A549 (cell line): ENCODE measurements around the gene SUGCT. TPM values are rescaled to one million over a fixed set of nuclear protein-coding genes. Genes with fewer than 3 reads are reported as not detected.
A peak's percentile ranks its signal among the peaks of the same experiment; 100 is the strongest.

Experiments used
- ATAC-seq, 2 experiments: fragments of 200-7000 bp in 1 of 2; fragments of >200 bp in 1 of 2; cut with Nextera tagmentation in 1 of 2; cut with Tn5 transposase in 1 of 2; 3 replicates each; pipeline versions ENCODE4 v1.8.0 to v1.9.1; 2018 to 2020; ENCODE audit warnings: mild to moderate bottlenecking in 1 of 2, moderate library complexity in 1 of 2
- CTCF ChIA-PET: fragments of 300-600 bp; sonication (Branson Sonifier 250); formaldehyde crosslinking; extraction: SDS; loops from one replicate; lab custom pipeline; 2021; ENCODE audit warnings: antibody characterized with exemption, inconsistent platforms; lab: Yijun Ruan, JAX
- POLR2A ChIA-PET: fragments of 350-600 bp; formaldehyde crosslinking; extraction: SDS; loops from one replicate; lab custom pipeline; 2021; ENCODE audit warnings: antibody characterized with exemption, inconsistent platforms; lab: Yijun Ruan, JAX
- DNase-seq, 2 experiments: peaks; one replicate each; pipeline versions ENCODE4 v3.0.0 to v3.0.0-alpha.2; 2011 to 2016; ENCODE audit warnings: low read depth in 1 of 2, low spot score in 1 of 2
- FAIRE-seq: peaks from 2 replicates; lab custom pipeline; 2011; peaks lifted over from hg19 to GRCh38; lab: Jason Lieb, UNC
- H3K27ac ChIP-seq, 2 experiments: fragments of >200 bp; sonication (Bioruptor Twin); formaldehyde crosslinking; 3 replicates each; pipeline ENCODE4 v1.5.1; 2016 to 2017
- H3K4me1 ChIP-seq: fragments of >200 bp; sonication (Bioruptor Twin); formaldehyde crosslinking; 3 replicates; pipeline ENCODE4 v1.6.1; 2016
- H3K4me2 ChIP-seq: fragments of >200 bp; sonication (Bioruptor Twin); formaldehyde crosslinking; 3 replicates; pipeline ENCODE4 v1.6.1; 2016
- H3K4me3 ChIP-seq: fragments of >200 bp; sonication (Bioruptor Twin); formaldehyde crosslinking; 3 replicates; pipeline ENCODE4 v1.5.1; 2016
- H3K9me3 ChIP-seq: fragments of >200 bp; sonication (Bioruptor Twin); formaldehyde crosslinking; 3 replicates; pipeline ENCODE4 v1.6.1; 2016
- ATOH8 ChIP-seq: fragments of 250-450 bp; sonication (Bioruptor Pico); IDR thresholded peaks from 2 replicates; pipeline ENCODE4 v1.5.0; 2020; ENCODE audit warnings: low read depth, mild to moderate bottlenecking, moderate library complexity
- CHD4 ChIP-seq: fragments of 200-600 bp; sonication (generic); IDR thresholded peaks from 2 replicates; pipeline ENCODE4 v1.6.1; 2016; ENCODE audit warnings: antibody characterized with exemption, mild to moderate bottlenecking, borderline replicate concordance
- CTCF ChIP-seq: fragments of >200 bp; sonication (Bioruptor Twin); formaldehyde crosslinking; IDR thresholded peaks from 3 replicates; pipeline ENCODE4 v1.5.1; 2016
- EHMT2 ChIP-seq: fragments of 200-600 bp; sonication (generic); IDR thresholded peaks from 2 replicates; pipeline ENCODE4 v1.6.1; 2016; ENCODE audit warnings: antibody characterized with exemption, low read depth, mild to moderate bottlenecking, moderate library complexity
- FOSL2 ChIP-seq, 2 experiments: fragments of 450-650 bp in 1 of 2; fragments of >200 bp in 1 of 2; sonication (Bioruptor Twin) in 1 of 2; formaldehyde crosslinking; IDR thresholded peaks; 2 replicates each; pipeline versions ENCODE4 v1.5.0 to v1.6.1; 2016 to 2020; ENCODE audit warnings: mild to moderate bottlenecking in 1 of 2, moderate library complexity in 1 of 2
- GATA3 ChIP-seq: IDR thresholded peaks from 2 replicates; pipeline ENCODE4 v1.6.1; 2012; ENCODE audit warnings: borderline replicate concordance
- HMGXB4 ChIP-seq: fragments of 250-450 bp; sonication (Bioruptor Pico); IDR thresholded peaks from 2 replicates; pipeline ENCODE4 v1.5.0; 2021; ENCODE audit warnings: mild to moderate bottlenecking, moderate library complexity, borderline replicate concordance
- HOXB13 ChIP-seq: fragments of 250-450 bp; sonication (Bioruptor Pico); IDR thresholded peaks from 2 replicates; pipeline ENCODE4 v1.5.0; 2020; ENCODE audit warnings: low read depth, mild to moderate bottlenecking, moderate library complexity
- JUN ChIP-seq, 2 experiments: fragments of >200 bp; sonication (Bioruptor Twin); formaldehyde crosslinking; IDR thresholded peaks; 2 replicates in 1 of 2; 3 replicates in 1 of 2; pipeline ENCODE4 v1.6.1; 2016 to 2017
- JUNB ChIP-seq: fragments of >200 bp; sonication (Bioruptor Twin); formaldehyde crosslinking; IDR thresholded peaks from 2 replicates; pipeline ENCODE4 v1.6.1; 2016
- KDM1A ChIP-seq: fragments of 200-600 bp; sonication (generic); IDR thresholded peaks from 2 replicates; pipeline ENCODE4 v1.6.1; 2016; ENCODE audit warnings: low read depth, mild to moderate bottlenecking
- MAFK ChIP-seq: fragments of 450-650 bp; IDR thresholded peaks from 2 replicates; pipeline ENCODE4 v1.6.1; 2014; ENCODE audit not compliant: partially characterized antibody
- NPAS2 ChIP-seq: fragments of 250-450 bp; sonication (Bioruptor Pico); IDR thresholded peaks from 2 replicates; pipeline ENCODE4 v1.8.0; 2022; ENCODE audit warnings: mild to moderate bottlenecking, moderate library complexity, borderline replicate concordance
- PBX3 ChIP-seq: IDR thresholded peaks from 2 replicates; pipeline ENCODE4 v1.6.1; 2012
- POLR2A ChIP-seq: IDR thresholded peaks from 2 replicates; pipeline ENCODE4 v1.6.1; 2012; ENCODE audit warnings: mild to moderate bottlenecking, low read length
- RAD21 ChIP-seq, 2 experiments: fragments of >200 bp in 1 of 2; sonication (Bioruptor Twin) in 1 of 2; formaldehyde crosslinking in 1 of 2; IDR thresholded peaks in 1 of 2; conservative IDR thresholded peaks in 1 of 2; 2 replicates in 1 of 2; 3 replicates in 1 of 2; pipeline ENCODE4 v1.6.1; 2012 to 2018; ENCODE audit warnings: inconsistent platforms in 1 of 2
- RCOR1 ChIP-seq: fragments of 150-350 bp; IDR thresholded peaks from 2 replicates; pipeline ENCODE4 v1.6.1; 2014; ENCODE audit warnings: antibody characterized with exemption, low read length, low read depth
- SMC3 ChIP-seq: fragments of >200 bp; sonication (Bioruptor Twin); formaldehyde crosslinking; IDR thresholded peaks from 3 replicates; pipeline ENCODE4 v1.6.1; 2018; ENCODE audit warnings: inconsistent platforms
- TP53 ChIP-seq: fragments of 250-450 bp; sonication (Bioruptor Pico); IDR thresholded peaks from 2 replicates; pipeline ENCODE4 v1.5.0; 2021; ENCODE audit warnings: mild to moderate bottlenecking, moderate library complexity
- USF2 ChIP-seq: fragments of 450-650 bp; IDR thresholded peaks from 2 replicates; pipeline ENCODE4 v1.6.1; 2014; ENCODE audit warnings: antibody characterized with exemption
- ZC3H11A ChIP-seq: fragments of 450-650 bp; IDR thresholded peaks from 2 replicates; pipeline ENCODE4 v1.6.1; 2014; ENCODE audit warnings: antibody characterized with exemption, mild to moderate bottlenecking
- WGBS: methylation state at CpG from one replicate; pipeline ENCODE4 v1.1.6; 2017; ENCODE audit errors: missing lambda C conversion rate; 5-methylcytosine and 5-hydroxymethylcytosine counted together
- polyA plus RNA-seq, 4 experiments: library from polyadenylated mRNA; depleted of rRNA in 3 of 4; stranded (reverse); fragments of >200 nt; fragmentation: RNase III in 1 of 4; extraction: RNeasy Plus Mini Kit Qiagen cat#74134 plus additional on column Dnase treatment in 1 of 4; gene quantifications; 2 replicates in 3 of 4; 3 replicates in 1 of 4; pipeline ENCODE4 v1.2.3, GENCODE V29; 2011 to 2017

Gene SUGCT
- polyA plus RNA-seq, 2 of the 4 experiments (the other 2 are of a cell fraction): 1.4 to 1.6 TPM

- ATAC-seq: peak in 1 of 2 experiments; percentile 47; a peak in 3 of 6 replicates
- ChIA-PET CTCF (interaction anchor here (0.7 to 1.0 kb wide), 2 partner anchors 23 to 1421 kb away, joined by 3 read pairs; no protein-coding TSS in a partner anchor), POLR2A (no interaction called here)
- Histone ChIP-seq H3K4me3 (no peak overlapping the region), H3K9me3 (no peaks in the 10 kb centered on the region), H3K4me2 (no peak overlapping the region)
- TF ChIP-seq EHMT2 (no peak), FOSL2 (IDR thresholded peaks at IDR 0.05) (no peak), FOSL2 (CRISPR knock-in tag; IDR thresholded peaks at IDR 0.05) (no peak), CTCF (peak; percentile 31), MAFK (peak; percentile 15), RAD21 (conservative IDR thresholded peaks at IDR 0.05 in 1 of 2, IDR thresholded peaks at IDR 0.05 in 1 of 2) (peak in 1 of 2 experiments; percentile 41; a peak in 1 of 5 replicates)
- TF ChIP-seq, all 56 proteins: peak for 3
- DNase-seq (peak in 1 of 2 experiments; percentile 25), FAIRE-seq (no peak)
- no peaks in the 10 kb centered on the region for H3K4me1 ChIP-seq
- WGBS: 64% methylated on average over 2 of the region's 2 CpGs
- H3K27ac ChIP-seq: no peak overlapping the region
Observed at GRCh38 chr7:40199076-40199802, 64.4 kb downstream of the SUGCT start.

GRCh38 chr7:40200791-40201190 is 66.0 kb downstream of the SUGCT start:
- H3K27ac ChIP-seq: no peak overlapping the region
- H3K9me3 ChIP-seq: no peaks in the 10 kb centered on the region
- FAIRE-seq: no peak
- POLR2A ChIA-PET: no interaction called here
- no peaks in the 10 kb centered on the region for H3K4me1 ChIP-seq
- no peak overlapping the region for H3K4me2 ChIP-seq
- DNase-seq: no peak
- CTCF ChIA-PET: interaction anchor here (1.2 kb wide), 1 partner anchor 50 kb away, joined by 3 read pairs; no protein-coding TSS in a partner anchor
- 29% methylated on average over 3 of the region's 3 CpGs for WGBS
- no peak for ATAC-seq
- TF ChIP-seq JUNB (no peak), RCOR1 (no peak), ZC3H11A (no peak), JUN (IDR thresholded peaks at IDR 0.05) (no peak), HOXB13 (no peak), HMGXB4 (no peak), SMC3 (no peak), RAD21 (conservative IDR thresholded peaks at IDR 0.05 in 1 of 2, IDR thresholded peaks at IDR 0.05 in 1 of 2) (no peak), KDM1A (no peak), POLR2A (no peak), USF2 (no peak), GATA3 (no peak), PBX3 (no peak), ATOH8 (no peak), TP53 (CRISPR knock-in tag) (no peak), NPAS2 (no peak), CHD4 (no peak)
- no peak overlapping the region for H3K4me3 ChIP-seq
